ENCODE data around the gene CAMTA1.

GRCh38 chr1:7343882-7344281, 558.6 kb downstream of the CAMTA1 start:
- TF ChIP-seq CTCF (IDR thresholded peaks at IDR 0.05; ENCODE audit: low read length) (no peak), EZH2 (optimal IDR thresholded peaks at IDR 0.05; ENCODE audit: low read depth, low read length) (no peak), EZH2phosphoT487 (IDR thresholded peaks at IDR 0.05; ENCODE audit: low read length) (no peak)
